NCI-H526 (cell line): ENCODE data around the gene NAGK.
A peak's percentile ranks its signal among the peaks of the same experiment; 100 is the strongest.
"Not testable (repeated sequence)": the region's sequence is repeated elsewhere in the genome, so short reads cannot be mapped to it uniquely, and the experiment has no call there.

Experiments
- DNase-seq, 2 experiments: peaks; one replicate each; lab custom pipeline; 2025; lab: John Stamatoyannopoulos, UW

Gene NAGK

DNA sequence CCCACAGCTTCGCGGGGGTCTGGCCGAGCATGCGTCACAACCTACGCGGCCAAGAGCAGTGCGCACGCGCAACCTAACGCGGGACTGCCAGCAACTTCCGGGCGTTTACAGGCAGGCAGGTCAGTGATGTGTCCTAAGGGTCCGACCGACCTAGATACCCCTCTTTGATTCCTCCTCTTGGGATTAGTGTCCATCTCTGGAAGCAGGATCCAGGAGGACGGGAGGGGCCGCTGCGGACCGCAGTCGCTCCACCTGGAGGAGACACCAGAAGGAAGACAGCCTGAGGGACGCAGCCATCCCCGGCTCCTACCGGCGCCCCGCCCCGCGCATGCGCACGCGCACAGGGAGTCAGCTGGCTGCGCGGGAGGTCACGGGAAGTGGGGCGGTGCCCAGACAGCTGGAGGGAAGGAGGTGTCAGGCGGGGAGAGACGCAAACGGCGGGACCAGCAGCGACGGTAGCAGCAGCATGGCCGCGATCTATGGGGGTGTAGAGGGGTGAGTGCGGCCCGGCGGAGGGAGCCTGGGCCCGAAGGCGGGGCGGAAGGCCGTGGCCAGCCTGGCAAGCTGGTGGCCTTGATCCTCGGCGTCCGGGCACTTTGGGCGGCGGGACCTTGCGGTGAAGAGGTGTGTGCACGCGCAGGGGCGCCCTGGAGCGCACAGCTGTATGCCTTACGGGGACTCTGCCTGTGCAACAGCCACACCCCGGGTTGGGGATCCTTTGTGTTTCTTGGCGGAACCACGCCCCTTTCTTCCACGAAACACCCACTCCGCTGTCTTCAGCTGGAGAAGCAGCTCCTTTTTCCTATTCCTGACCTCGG is at the start of gene NAGK:
Gene NAGK (plus strand): TSS at position 431 of the 818 bp plus-strand sequence. CDS start 36 bp downstream, at position 467.
- peak; percentile 91 to 95 for DNase-seq

DNA sequence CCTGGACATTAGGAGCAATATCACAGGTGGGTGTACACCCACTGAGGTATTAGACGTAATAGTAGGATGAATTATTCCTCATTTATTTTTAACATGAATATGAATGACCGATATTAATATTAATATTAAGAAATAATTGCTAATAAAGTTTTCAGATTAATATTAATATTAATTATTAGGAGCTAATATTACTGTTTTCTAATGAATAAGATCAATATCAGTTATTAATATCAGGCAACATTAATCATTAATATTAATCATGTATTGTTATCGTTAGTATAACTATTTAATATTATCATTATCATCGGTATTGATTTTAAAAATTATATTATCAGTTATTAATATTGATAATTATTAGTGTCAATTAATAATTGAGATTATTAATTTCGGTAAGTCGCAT is 48.5 kb upstream of the NAGK start:
- DNase-seq: not testable (repeated sequence)

DNA sequence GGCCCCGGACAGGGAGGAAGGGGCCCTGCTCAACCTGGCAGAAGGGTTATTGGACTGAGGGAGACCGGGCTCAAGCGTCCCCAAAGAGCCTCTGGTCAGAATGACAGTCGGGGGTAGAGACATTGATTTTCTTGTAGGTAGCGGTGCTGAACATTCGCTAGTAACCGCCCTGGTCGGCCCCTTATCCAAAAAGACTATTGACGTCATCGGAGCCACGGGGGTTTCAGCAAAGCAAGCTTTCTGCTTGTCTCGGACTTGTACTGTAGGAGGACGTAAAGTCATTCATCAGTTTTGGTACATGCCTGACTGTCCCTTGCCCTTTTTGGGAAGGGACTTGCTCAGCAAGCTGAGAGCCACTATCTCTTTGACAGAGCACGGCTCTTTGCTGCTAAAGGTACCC is 47.1 kb upstream of the NAGK start:
- not testable (repeated sequence) for DNase-seq

DNA sequence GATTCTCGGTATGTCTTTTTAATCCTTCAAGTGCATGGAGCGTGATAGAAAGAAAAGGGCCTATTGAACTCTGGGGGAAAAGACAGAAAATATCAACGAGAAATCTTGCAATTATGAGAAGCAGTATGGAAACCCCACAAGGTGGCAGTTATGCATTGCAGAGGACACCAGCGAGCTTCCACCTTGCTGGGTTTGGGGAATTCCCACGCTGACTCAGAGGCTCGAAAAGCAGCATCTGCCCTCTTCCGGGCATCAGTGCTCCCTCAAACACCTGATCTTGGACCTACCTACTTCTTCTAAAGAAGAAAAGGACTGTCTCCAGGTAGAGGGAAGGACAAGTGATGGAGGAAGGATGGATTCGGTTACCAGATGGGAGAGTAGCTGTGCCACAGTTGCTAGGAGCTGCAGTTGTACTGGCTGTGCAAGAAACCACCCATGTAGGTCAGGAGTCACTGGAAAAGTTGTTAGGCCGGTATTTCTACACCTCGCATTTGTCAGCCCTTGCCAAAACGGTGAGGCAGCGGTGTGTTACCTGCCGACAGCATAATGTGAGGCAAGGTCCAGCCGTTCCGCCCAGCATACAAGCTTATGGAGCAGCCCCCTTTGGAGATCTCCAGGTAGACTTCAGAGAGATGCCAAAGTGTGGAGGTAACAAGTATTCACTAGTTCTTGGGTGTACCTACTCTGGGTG is 44.8 kb upstream of the NAGK start:
- peak in 1 of 2 experiments; percentile 29 for DNase-seq

DNA sequence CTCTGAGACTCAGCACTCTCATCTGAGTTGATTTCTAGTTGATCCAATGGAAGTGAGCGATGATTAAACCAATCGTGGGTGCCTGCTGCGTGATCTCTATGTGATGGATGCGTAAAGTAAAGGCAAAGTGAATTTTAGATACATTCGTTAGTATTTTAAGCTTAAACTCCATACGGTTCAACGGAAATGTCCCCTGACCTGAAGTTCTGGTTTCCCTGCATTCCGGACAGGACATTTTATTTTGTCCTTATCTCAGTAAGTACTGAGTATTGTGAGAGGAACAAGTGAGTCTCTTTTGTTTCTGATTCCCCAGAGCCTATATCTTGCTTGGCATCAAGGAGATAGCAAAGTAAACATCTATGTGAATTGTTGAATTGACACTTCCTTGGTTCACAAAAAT is 32.2 kb upstream of the NAGK start:
- not testable (repeated sequence) for DNase-seq

DNA sequence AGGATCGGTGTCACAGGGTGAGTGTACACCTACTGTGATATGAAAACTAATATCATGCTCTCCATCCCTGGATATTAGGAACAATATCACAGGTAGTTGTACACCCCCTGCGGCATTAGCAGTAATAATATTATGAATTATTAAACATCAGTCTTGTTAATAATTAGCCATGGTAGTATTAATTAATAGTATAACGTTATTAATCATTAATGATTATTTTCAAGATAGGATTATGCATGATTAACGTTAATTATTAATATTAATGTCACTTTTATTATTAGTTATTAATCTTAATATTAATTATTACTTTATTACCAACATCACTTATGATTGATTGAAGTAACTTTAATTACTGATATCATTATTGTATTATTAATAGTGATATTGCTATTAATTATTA is 26.2 kb upstream of the NAGK start:
- DNase-seq: no peak

DNA sequence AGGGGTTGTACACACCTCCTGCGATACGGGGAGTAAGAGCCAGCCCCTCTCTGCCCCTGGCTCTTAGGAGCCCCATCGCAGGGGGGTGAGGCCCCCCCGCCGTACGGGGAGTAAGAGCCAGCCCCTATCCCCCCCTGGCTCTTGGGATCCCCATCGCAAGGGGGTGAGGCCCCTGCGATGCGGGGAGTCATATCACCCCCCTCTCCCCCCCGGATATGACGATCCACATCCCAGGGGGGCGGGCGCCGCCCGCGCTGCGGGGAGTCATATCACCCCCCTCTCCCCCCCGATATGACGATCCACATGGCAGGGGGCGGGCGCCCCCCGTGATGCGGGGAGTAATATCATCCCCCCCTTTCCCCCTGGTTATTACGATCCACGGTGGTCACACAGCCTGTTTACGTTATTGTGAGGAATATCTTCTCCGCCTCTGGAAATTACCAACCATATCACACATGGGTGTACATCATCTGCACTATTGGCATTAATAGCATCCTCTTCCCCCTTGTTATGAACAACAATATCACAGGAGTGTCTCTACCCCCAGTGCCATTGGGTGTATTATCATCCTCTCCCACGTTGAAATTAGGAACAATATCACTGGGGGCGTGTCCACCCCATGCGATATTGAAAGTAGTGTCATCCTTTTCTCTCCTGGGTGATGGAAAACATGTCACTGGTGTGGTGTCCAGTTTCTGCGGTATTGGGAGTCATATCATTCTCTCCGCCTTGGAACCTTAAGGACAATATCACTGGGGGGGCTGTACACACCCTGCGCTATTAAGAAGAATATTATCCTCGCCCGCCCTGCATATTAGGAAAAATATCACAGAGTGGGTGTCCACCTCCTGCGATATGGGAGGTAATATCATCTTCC is 24.7 kb upstream of the NAGK start:
- no peak for DNase-seq

DNA sequence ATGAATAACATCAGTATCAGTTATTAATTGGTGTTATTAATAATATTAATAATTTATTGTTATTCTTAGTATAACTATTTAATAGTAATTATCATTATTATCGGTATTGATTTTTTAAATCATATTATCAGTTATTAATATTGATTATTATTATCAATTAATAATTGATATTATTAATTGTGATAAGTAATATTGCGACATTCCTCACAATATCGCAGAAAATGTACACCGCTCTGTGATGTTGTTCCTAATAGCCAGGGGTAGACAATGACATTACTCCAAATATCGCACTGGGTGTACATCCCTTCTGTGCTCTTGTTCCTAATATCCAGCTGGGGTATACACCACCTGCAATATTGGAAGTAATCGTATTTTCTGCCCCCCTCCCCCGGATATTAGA is 23.3 kb upstream of the NAGK start:
- no peak for DNase-seq

DNA sequence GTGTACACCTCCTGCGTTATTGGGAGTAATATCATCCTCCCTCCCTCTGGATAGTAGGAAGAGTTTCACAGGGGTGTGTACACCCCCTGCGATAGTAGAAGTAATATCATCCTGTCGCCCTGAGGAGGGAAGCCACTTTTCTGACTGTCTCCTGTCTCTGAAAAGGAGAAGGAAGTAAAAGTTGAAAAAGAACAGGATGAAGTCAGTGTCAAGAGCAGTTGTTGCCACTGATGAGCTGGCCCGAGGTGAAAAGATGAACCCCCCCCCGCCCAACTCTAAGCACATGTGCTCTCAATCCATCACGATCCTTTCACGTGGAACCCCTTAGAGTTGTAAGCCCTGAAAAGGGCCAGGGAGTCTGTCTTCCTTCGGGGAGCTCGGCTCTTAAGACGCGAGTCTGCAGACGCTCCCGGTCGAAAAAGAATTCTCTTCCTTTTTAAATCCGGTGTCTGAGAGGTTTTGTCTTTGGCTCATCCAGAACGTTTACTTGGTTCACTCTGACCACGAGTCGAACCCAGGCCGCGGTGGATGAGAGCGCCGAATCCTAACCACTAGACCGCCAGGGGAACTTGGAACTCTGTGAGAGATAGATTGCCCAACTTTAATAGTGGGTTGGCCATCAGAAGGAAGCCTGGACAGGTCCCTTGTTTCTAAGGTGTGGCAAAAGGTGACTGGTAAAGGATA is 22.4 kb upstream of the NAGK start:
- DNase-seq: no peak

DNA sequence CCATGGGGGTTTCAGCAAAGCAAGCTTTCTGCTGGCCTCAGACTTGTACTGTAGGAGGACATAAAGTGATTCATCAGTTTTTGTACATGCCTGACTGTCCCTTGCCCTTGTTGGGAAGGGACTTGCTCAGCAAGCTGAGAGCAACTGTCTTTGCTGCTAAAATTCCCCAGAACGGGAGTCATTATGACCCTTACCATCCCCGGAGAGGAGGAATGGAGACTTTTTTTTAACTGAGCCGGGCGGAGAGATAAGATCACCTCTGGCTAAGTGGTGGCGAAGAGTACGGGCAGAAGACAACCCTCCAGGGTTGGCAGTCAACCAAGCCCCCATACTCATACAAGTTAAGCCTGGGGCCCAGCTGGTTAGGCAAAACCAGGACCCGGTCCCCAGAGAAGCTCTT is 20.4 kb upstream of the NAGK start:
- no peak for DNase-seq

DNA sequence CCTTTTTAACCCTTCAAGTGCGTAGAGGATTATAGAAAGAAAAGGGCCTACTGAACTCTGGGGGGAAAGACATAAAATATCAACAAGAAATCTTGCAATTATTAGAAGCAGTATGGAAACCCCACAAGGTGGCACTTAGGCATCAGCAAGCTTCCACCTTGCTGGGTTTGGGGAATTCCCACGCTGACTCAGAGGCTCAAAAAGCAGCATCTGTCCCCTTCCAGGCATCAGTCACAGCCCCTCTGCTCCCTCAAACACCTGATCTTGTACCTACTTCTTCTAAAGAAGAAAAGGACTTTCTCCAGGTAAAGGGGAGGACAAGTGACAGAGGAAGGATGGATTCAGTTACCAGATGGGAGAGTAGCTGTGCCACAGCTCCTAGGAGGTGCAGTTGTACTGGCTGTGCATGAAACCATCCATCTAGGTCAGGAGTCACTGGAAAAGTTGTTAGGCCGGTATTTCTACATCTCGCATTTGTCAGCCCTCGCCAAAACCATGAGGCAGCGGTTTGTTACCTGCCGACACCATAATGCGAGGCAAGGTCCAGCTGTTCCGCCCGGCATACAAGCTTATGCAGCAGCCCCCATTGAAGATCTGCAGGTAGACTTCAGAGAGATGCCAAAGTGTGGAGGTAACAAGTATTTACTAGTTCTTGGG is 18.6 kb upstream of the NAGK start:
- DNase-seq: peak; percentile 1 to 28

DNA sequence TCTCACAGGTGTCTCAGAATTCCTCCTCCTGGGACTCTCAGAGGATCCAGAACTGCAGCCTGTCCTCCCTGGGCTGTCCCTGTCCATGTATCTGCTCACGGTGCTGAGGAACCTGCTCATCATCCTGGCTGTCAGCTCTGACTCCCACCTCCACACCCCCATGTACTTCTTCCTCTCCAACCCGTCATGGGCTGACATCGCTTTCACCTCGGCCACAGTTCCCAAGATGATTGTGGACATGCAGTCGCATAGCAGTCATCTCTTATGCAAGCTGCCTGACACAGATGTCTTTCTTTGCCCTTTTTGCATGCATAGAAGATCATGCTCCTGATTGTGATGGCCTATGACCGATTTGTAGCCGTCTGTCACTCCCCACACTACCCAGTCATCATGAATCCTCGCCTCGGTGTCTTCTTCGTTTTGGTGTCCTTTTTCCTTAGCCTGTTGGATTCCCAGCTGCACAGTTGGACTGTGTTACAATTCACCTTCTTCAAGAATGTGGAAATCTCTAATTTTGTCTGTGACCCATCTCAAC is 13.2 kb upstream of the NAGK start:
- not testable (repeated sequence) for DNase-seq

DNA sequence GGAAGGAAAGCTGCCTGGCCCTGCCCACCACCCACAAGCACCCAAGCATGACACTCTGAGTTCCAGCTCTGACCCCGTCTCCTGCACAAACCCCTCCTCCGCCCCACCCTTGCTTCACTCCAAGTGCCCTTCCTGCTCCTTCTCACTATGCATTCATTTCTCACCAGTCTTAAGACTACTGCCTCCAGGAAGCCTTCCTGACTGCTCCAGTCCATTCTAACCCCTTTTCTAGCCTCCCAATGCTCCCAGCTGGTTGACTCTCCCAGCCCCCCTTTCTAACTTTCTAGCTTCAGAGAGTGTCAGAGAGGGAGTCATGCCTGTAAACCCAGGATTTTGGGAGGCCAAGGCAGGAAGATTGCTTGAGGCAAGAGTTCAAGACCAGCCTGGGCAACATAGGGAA is 8.2 kb upstream of the NAGK start:
- no peak for DNase-seq

DNA sequence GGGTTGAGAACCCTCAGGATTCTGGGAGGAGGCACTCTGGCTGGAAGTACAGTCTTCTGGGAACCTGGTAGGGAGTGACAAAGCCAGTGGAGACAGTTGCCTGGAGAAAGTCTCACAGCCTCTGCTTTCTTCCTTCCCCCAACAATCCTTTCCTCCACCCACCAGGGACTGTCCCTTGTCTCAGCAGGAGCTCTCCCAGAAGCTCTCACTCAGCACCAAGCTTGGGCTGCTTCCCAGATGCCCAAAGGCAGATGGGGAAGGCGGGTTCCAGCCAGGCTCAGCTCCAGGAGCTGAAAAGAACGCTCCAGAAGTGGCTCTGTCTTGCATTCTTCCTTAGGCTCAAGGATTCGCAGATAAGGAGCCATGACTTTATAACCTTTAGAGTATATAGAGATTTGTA is 7.6 kb upstream of the NAGK start:
- no peak for DNase-seq

DNA sequence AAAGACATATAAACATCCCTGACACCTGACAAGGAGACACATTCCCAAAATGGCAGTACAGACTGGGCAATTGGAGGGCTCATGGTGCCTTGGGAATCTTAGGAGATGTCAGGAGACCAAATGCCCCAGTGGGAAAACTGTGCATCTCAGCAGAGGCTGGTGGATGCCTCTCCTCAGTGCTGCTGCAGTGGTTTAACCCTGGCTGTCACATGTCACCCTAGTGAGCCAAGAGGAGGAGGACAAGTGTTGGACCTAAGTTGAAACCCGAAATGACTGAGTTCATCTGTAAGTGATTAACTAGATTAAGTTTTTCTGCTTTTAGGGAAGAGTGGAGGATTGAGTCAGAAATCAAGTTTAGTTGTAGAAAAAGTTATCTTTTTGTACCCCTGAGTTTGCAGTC is 5.2 kb upstream of the NAGK start:
- no peak for DNase-seq

DNA sequence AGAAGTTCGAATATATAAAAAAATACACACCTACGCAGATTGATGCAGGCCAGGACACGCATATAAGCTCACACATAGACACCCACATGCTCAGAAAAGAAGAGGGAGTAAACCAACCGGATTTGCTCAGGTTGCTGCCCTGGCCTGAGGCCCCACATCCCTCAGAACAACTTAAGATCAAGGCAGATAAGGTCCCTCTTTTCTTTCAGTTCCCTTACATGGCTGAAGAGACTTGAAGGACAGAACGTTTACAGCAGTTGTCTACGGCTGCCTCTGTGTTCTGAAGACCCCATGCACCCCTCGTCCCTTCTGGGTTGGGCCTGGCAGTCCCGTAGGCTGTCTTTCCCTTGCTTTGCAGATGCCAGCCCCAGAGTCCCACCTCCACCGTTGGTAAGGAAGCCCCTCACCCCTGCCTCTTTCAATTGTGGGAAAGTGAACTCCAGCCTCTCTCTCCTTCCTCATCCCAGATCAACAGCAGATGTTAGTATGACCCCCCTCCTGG is 4.3 kb upstream of the NAGK start:
- DNase-seq: no peak

DNA sequence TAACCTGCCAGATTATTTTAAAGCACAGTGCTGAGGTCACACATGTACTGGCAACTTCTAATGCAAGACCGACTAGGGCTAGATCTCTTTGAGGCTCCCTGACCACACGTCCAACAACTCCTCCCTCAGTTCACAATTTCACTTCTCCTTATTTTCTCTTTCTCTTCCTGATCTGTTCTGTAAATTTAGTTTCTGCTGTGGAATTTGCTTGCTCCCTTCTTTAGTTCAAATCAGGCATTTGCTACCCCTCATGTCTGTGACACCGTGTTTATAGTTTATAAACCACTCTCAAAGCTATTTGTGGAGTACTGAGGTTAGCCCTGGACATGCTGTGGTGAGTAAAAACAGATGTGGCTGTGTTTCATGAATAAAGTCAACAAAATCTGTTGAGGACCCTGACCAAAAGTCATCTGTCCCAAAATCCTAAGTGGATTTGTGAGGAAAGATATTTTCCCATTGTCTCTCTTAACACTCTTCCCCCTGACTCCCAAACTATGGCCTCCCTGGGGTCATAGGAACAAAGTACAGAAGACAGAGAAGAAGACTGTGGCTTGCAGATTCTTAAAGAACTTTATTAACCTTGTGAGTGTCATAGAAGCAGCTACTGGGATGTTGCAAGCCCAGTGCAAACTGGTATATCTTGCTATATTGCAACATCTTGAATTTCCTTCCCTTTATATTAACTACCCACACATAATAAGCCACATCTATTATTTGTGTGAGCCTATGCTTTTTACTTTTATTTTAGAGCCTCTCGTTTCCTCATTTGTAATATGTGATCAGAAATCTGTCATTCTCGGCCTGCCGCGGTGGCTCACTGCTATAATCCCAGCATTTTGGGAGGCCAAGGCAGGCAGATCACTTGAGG is 3.5 kb upstream of the NAGK start:
- DNase-seq: no peak

DNA sequence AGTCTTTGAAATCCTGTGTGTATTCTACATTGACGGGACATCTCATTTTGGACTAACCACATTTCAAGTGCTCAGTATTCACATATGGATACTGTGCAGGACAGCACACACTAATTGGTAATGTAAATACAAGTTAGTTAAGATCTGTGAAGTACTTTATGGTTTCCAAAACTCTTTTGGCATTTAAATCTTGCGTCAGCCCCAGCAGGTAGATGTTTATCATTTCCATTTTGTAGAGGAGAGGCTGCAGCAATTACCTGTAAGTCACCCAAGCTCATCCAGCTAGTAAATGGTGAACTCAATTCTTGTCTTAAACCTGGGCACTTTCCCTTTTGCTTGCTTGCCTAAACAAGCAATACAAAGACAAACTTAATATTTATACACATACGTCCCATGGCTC is 1.6 kb upstream of the NAGK start:
- DNase-seq: no peak

DNA sequence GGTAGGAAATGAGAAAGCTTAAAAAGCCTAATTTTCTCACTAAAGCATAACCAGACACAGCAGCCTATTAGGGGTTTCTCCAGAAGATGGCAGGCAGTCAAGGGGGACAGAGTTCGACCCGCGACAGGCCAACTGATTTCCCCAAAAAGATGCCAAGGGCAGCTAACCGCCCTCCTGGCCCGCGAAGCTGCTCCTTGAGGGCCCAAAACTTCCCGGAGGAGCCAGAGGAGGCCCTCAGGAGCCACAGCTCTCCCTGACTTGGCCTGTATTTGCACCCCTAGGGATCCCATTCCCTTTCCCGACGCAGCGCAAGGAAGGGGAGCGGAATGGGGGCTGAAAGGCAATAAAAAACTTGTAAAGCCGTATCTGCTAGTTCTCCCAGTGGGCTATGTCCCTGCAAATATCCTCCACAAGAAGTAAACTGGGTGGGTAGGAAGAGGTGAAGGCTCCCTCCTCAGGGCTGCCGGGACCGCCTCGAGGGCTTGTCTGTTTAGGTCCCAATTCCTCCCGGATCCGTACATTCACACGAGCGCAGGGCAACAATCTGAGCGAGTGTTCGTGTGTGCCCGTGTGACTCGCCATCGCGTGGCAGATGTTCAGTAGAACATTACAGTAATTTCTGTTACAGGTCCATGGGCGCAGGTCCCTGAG is 756 bp upstream of the NAGK start:
- no peak for DNase-seq
